GM13977 (cell line): Measurements from ENCODE around the gene MCM3AP.

Experiments
- DNase-seq: peaks from one replicate; pipeline ENCODE4 v3.0.0; 2012; ENCODE audit warnings: low spot score
- CTCF ChIP-seq: IDR thresholded peaks from 2 replicates; pipeline ENCODE4 v1.5.1; 2012; ENCODE audit warnings: mild to moderate bottlenecking, control low read depth; ENCODE audit not compliant: insufficient read depth; ENCODE audit errors: extremely low read depth, missing control alignments
- in situ Hi-C: fragments of 300-500 bp; cut with MboI; formaldehyde crosslinking; loops from one replicate; pipeline ENCODE4 v1.12.0; 2022; ENCODE audit warnings: low sequenced_read_pairs, low pct_unique_long_range_greater_than_20kb, mixed read lengths, inconsistent platforms; ENCODE audit not compliant: unreplicated experiment

The MCM3AP gene

GRCh38 chr21:46265736-46266525 lies 19.5 kb downstream of the MCM3AP start:
- in situ Hi-C loops, result no loop called here
- no peak for DNase-seq

DNA sequence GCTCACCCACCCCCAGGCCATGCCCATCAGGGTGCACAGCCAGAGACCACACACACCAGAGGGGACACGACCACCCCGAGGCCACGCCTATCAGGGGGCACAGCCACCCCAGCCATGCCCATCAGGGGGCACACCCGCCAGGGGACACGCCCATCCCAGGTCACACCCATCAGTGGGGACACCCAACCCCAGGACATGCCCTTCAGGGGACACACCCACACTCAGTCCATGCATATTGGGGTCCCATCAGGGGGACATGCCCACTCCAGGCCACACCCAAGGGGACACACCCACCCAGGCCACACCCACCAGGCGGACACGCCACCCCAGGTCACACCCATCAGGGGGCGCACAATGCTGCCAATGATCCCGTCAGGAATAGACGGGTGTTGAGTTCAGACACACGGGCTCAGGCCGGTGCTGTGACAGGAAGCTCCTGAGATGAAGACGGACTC lies 20.7 kb downstream of the MCM3AP start:
- DNase-seq, result no peak
- in situ Hi-C loops, result no loop called here
- TF ChIP-seq CTCF, result no peak

More at GRCh38 chr21:46265736-46266525, 19.5 kb downstream of the MCM3AP start:
- TF ChIP-seq CTCF, result no peak

DNA sequence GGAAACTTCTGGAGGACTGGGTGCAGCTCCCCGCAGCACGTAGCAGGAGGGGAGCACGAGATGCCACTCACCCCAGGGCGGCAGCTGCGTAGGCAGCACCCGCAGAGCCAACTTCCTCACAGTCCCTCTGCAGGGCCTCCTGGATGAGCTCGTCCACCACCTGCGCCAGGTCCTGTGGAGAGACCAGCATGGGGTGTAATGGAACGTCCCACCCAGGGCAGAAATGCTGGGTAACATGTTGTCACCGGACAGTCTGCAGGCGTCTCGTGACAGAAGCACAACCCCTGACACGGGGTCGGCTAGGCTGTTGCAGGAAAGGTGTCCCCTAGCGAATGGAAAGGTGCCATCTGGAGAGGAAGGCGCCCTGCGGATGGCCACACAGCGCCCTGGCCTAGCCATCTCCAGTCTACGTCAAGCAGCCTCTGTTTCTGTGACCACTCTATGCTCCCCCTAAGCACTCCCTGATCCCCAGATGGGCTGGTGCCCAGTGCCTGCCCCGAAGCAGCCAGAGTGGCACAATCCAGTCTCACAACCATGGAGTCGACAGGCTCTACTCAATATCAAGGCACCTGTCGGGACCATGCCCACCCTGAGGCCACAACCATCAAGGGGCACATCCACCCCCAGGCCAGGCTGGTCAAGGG lies 21.2 kb downstream of the MCM3AP start:
- in situ Hi-C loops, result no loop called here
- no peak for TF ChIP-seq CTCF
- no peak for DNase-seq

GRCh38 chr21:46256501-46256994 lies 28.9 kb downstream of the MCM3AP start:
- no peak for TF ChIP-seq CTCF
- in situ Hi-C loops, result no loop called here
- DNase-seq, result no peak

DNA sequence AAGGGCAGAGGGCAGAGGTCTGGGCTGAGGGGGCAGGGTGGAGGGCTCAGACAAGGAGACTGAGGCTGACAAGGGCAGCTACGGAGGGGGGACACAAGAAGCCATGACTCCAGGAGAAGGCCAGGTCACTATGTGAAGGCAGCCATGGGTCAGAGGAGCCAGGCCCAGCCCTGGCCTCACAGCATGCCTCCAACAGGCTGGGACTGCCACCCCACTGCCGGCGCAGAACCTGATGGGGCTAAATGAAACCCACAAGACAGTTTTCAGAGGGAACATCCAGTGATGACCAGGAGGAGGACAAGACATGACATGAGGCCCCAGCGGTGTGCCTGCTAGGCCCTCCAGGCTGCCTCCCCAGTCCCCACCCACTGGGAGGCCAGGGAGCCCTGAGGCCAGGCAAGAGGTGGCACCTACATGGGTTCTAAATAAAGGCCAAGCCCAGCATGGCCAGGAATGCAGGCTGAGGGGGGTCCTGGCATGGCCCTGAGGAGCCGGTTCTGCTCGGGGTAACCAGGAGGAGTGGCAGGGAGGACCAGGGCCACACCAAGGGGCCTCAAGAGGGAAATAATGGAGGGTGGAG lies 29.6 kb downstream of the MCM3AP start:
- TF ChIP-seq CTCF, result no peak
- no peak for DNase-seq
- in situ Hi-C loops, result no loop called here

GRCh38 chr21:46255166-46255565 lies 30.2 kb downstream of the MCM3AP start:
- no peak for DNase-seq
- in situ Hi-C loops, result no loop called here
- TF ChIP-seq CTCF, result no peak
